HUES64 (cell line): Measurements from ENCODE around the gene ABCA4.

Source experiments
- H3K27ac ChIP-seq: 2 replicates; pipeline ENCODE4 v1.7.0; 2013; ENCODE audit warnings: low read depth, low read length, inconsistent platforms
- H3K27me3 ChIP-seq: 2 replicates; pipeline ENCODE4 v1.6.1; 2013; ENCODE audit warnings: mild to moderate bottlenecking, low read length; ENCODE audit not compliant: insufficient read depth
- H3K36me3 ChIP-seq: 2 replicates; pipeline ENCODE4 v1.6.1; 2013; ENCODE audit warnings: mild to moderate bottlenecking, low read length; ENCODE audit not compliant: insufficient read depth
- H3K4me1 ChIP-seq: 2 replicates; pipeline ENCODE4 v1.6.1; 2013; ENCODE audit warnings: mild to moderate bottlenecking, low read length, moderate library complexity; ENCODE audit not compliant: insufficient read depth
- H3K4me3 ChIP-seq: 2 replicates; pipeline ENCODE4 v1.5.1; 2013; ENCODE audit warnings: mild to moderate bottlenecking, low read length, moderate library complexity
- H3K9ac ChIP-seq: 2 replicates; pipeline ENCODE4 v1.6.1; 2013; ENCODE audit warnings: mild to moderate bottlenecking, low read depth, low read length
- H3K9me3 ChIP-seq: 2 replicates; pipeline ENCODE4 v1.6.1; 2013; ENCODE audit warnings: low read depth, low read length; ENCODE audit not compliant: insufficient read depth
- WGBS: fragments of 150-250, 120-280 bp; methylation state at CpG from one replicate; pipeline ENCODE4 v1.1.7; 2013; ENCODE audit warnings: missing lambda C conversion rate; 5-methylcytosine and 5-hydroxymethylcytosine counted together

ABCA4 gene

DNA sequence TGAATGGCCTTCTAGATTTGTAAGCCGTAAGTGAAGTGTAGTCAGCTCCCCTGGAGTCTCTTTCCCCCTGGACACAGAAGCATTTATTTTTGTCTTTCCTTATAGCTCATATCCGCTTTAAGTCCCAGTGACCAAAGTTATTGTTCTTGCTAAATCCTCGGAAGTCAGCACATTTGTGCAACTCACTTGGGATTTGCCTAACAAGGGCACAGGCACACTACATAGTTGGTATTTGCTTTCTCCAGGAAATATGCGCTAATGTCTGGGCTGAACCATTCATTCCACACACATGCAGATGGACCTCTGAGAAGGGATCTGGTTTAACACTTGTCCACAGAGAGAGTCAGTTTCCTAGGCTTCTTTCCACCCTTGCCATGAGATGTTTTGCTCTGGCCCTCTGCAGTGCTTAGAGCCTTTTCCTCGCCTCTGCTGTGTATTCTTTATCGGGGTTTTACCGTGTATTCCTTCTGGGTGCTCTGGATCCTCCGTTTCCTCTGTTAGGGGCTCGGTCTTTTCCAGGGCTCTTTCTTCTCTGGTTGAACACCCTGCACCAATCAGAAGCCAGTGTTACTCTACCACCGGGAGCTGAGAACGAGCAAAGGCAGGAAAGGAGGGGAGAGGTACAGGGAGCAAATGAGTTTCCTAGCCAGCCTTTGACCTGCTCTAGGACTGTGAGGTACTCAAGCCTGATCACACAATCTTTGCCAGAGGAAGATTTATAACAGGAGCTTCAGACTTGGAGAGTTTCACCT, 72.4 kb downstream of the ABCA4 start:
- Histone ChIP-seq H3K4me1 (peaks cover 31% of the 10 kb centered on the region), H3K36me3 (no peaks in the 10 kb centered on the region), H3K27ac (no peak overlapping the region), H3K9me3 (no peaks in the 10 kb centered on the region), H3K9ac (no peak overlapping the region), H3K4me3 (no peak overlapping the region), H3K27me3 (no peaks in the 10 kb centered on the region)
- 50% methylated on average over 11 of the region's 11 CpGs for WGBS

DNA sequence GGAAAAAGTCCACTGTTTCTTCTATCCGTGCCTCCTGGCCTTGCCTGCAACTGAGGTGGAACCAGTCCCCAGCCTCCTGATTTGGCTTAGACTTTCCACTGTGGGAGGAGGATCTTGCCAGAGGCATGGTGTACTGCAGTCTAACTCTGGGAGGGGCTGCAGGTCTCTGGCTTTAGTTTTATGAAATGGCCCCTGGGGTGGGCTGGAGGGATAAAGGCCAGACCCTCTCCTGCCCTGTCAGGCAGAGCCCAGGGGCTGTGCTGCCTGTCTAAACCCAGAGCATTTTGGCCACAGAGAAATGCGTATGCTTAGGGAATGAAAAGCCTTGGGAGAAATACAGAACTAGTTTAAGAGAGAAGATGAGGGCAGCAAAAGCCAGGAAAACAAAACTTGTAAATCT, 73.0 kb downstream of the ABCA4 start:
- Histone ChIP-seq H3K9ac (no peak overlapping the region), H3K36me3 (no peaks in the 10 kb centered on the region), H3K4me1 (peaks cover 31% of the 10 kb centered on the region), H3K9me3 (no peaks in the 10 kb centered on the region), H3K4me3 (no peak overlapping the region), H3K27me3 (no peaks in the 10 kb centered on the region), H3K27ac (no peak overlapping the region)
- WGBS, result 80% methylated on average over 2 of the region's 2 CpGs

- Histone ChIP-seq H3K36me3 (no peaks in the 10 kb centered on the region), H3K27me3 (no peaks in the 10 kb centered on the region), H3K4me3 (peak overlapping the region; percentile 18), H3K9ac (no peak overlapping the region), H3K4me1 (peaks cover 17% of the 10 kb centered on the region), H3K9me3 (no peaks in the 10 kb centered on the region), H3K27ac (no peak overlapping the region)
- WGBS, result 25% methylated on average over 22 of the region's 22 CpGs
Observed at GRCh38 chr1:94045465-94046056, 75.4 kb downstream of the ABCA4 start.

DNA sequence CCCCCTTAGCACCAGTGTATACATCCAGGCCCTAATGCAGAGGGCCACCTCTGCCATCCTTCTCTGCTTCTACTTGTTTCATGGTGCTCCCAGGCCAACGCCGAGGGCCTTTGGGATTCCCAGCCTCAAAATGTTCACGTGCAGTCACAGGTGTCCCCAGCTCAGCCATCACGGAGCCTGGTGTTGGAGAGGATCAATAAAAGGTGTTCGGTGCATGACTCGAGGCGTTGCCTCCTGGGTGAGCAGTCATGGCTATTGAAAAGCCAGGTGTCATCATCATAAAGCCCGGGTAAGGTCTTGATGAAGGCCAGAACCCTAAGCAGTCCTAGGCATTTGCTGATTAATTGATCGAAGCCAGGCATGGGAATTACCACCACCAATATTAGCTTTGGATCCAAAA, 76.1 kb downstream of the ABCA4 start:
- no peak overlapping the region for H3K9ac ChIP-seq
- 95% methylated on average over 9 of the region's 9 CpGs for WGBS
- H3K4me3 ChIP-seq, result no peak overlapping the region
- H3K4me1 ChIP-seq, result peaks cover 14% of the 10 kb centered on the region
- no peaks in the 10 kb centered on the region for H3K36me3 ChIP-seq
- no peak overlapping the region for H3K27ac ChIP-seq
- H3K9me3 ChIP-seq, result no peaks in the 10 kb centered on the region
- H3K27me3 ChIP-seq, result no peaks in the 10 kb centered on the region

DNA sequence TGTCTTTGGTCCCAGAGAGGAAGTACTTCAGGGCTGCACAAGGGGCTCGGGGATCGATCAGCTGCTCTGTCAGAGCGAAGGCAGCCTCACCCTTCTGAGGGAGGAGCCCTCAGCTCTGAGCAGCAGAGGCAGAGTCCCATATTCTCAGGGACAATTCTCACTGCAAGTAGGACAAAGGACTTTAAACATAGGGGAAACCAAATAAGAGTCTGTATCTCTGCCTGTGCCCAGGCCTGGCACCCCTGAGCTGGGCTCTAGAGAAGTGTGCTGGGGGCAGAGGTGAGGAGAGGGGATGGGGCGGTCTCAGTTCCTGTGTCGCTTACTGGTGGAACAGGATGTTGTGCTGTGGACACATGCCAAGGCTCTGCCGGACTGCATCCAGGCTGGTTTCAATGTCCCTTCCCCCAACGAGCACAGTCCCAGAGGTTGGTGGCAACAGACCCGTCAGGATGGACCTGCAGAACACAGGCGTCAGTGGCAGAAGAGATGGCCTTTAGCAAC, 76.6 kb downstream of the ABCA4 start:
- Histone ChIP-seq H3K36me3 (no peaks in the 10 kb centered on the region), H3K4me3 (no peak overlapping the region), H3K27me3 (no peaks in the 10 kb centered on the region), H3K27ac (no peak overlapping the region), H3K9ac (no peak overlapping the region), H3K9me3 (no peaks in the 10 kb centered on the region), H3K4me1 (peaks cover 16% of the 10 kb centered on the region)
- WGBS, result 85% methylated on average over 9 of the region's 9 CpGs

GRCh38 chr1:94043738-94044289, 77.1 kb downstream of the ABCA4 start:
- WGBS, result 74% methylated on average over 2 of the region's 4 CpGs
- H3K27ac ChIP-seq, result no peak overlapping the region
- no peaks in the 10 kb centered on the region for H3K9me3 ChIP-seq
- no peak overlapping the region for H3K9ac ChIP-seq
- H3K27me3 ChIP-seq, result no peaks in the 10 kb centered on the region
- peaks cover 13% of the 10 kb centered on the region for H3K4me1 ChIP-seq
- no peaks in the 10 kb centered on the region for H3K36me3 ChIP-seq
- no peak overlapping the region for H3K4me3 ChIP-seq

DNA sequence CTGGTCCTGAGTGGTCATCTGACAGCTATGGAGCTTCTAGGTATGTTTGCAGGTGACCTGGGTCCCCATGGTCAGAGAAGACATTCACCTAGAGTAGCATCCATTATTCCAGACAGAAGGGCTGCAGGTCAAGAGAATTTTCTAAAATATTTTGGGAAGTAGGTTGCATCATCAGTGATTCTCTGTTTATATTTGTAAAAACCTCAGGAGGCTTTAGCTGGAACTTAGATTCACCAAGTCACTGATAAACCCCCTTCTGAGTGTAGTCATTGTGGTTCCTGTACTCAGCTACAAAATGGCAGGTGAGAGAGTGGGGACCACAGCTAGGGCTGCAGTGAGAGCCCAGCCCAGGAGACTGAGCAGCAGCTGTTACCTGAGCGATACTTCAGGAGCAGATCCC, 78.6 kb downstream of the ABCA4 start:
- 93% methylated on average over 1 of the region's 1 CpG for WGBS
- no peaks in the 10 kb centered on the region for H3K36me3 ChIP-seq
- no peak overlapping the region for H3K4me3 ChIP-seq
- no peak overlapping the region for H3K27ac ChIP-seq
- no peak overlapping the region for H3K9ac ChIP-seq
- no peaks in the 10 kb centered on the region for H3K9me3 ChIP-seq
- peaks cover 9% of the 10 kb centered on the region; the same call in 1 of the 2 replicates for H3K4me1 ChIP-seq
- no peaks in the 10 kb centered on the region for H3K27me3 ChIP-seq

DNA sequence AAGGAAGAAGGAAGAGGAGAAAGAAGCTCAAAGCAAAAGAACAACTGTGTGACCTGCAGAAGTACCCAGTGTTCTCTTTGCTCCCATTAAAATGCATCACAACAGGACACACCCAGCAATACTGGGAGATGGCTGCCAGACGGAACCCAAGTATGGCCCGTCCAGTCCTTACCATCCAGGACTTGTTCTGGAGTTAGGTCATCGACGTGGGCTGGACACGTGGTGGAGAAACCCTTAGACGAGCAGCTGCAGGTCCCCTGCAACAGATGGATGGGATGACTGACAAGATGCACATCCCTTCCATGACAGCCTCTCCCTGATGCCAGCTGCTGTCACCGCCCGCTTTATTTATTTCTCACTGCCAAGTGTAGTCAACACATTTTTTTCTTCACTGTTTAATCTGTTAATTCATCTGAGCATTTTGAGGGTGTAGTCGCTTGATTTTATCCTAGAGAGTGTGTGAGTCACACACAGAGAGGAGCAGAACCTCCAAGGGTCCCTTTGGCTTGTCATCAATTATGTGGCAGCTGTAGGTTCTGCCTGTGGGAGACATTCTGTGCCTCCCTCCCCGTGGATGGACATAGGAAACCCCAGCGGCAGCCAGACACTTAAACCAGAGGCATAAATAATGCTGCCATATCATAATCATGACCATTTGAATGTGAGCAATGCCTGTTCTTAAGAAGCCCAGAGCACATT, 80.9 kb downstream of the ABCA4 start:
- 88% methylated on average over 11 of the region's 11 CpGs for WGBS
- Histone ChIP-seq H3K9ac (no peak overlapping the region), H3K27me3 (no peaks in the 10 kb centered on the region), H3K27ac (no peak overlapping the region), H3K4me3 (no peak overlapping the region), H3K4me1 (peaks cover 9% of the 10 kb centered on the region; the same call in 1 of the 2 replicates), H3K36me3 (no peaks in the 10 kb centered on the region), H3K9me3 (no peaks in the 10 kb centered on the region)

DNA sequence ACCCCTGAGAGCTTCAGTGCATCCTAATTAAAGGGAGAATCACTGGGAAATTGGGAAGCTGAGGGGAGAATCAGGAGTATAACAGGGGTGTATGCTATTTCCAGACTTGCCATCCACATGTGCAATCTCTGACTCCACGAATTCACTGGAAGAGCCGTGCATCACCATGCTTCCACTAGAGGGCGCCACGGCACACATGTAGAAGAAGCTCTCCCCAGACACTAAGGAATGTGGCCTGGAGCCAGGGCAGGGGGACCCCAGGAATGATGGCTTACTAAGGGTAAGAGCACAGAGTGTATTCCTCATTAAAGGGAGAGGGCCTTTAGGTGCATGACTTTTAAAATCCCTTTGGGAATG, 81.5 kb downstream of the ABCA4 start:
- no peaks in the 10 kb centered on the region for H3K36me3 ChIP-seq
- no peak overlapping the region for H3K4me3 ChIP-seq
- H3K27me3 ChIP-seq, result no peaks in the 10 kb centered on the region
- no peak overlapping the region for H3K9ac ChIP-seq
- no peaks in the 10 kb centered on the region for H3K9me3 ChIP-seq
- H3K4me1 ChIP-seq, result peaks cover 9% of the 10 kb centered on the region; the same call in 1 of the 2 replicates
- 1% methylated on average over 4 of the region's 4 CpGs for WGBS
- H3K27ac ChIP-seq, result no peak overlapping the region

GRCh38 chr1:94038511-94038910, 82.4 kb downstream of the ABCA4 start:
- Histone ChIP-seq H3K4me1 (peaks cover 9% of the 10 kb centered on the region; the same call in 1 of the 2 replicates), H3K9ac (no peak overlapping the region), H3K9me3 (no peaks in the 10 kb centered on the region), H3K27me3 (no peaks in the 10 kb centered on the region; the same call in 1 of the 2 replicates), H3K4me3 (no peak overlapping the region), H3K27ac (no peak overlapping the region), H3K36me3 (no peaks in the 10 kb centered on the region)
- 54% methylated on average over 3 of the region's 3 CpGs for WGBS
